Activated CD4-positive, alpha-beta T cell treated with anti-CD3 and anti-CD28 coated beads, Interleukin-2, amount 50 U/mL, for 24 hours (primary cell): Measurements from ENCODE around the gene PAXX.
A peak's percentile ranks its signal among the peaks of the same experiment; 100 is the strongest.

Source experiments
- DNase-seq, 2 donors: peaks; one replicate each; pipeline ENCODE4 v3.0.0-alpha.2; 2020; ENCODE audit warnings: low read depth in 1 of 2, low spot score in 1 of 2

Gene PAXX

GRCh38 chr9:136964833-136965422 lies 27.3 kb upstream of the PAXX start:
- no peak for DNase-seq

- no peak for DNase-seq
Measured at GRCh38 chr9:136965771-136966484, 26.3 kb upstream of the PAXX start.

GRCh38 chr9:136968333-136969127 lies 23.7 kb upstream of the PAXX start:
- DNase-seq = no peak

- no peak for DNase-seq
Measured at GRCh38 chr9:136969150-136969549, 23.1 kb upstream of the PAXX start.

GRCh38 chr9:136969774-136970173 lies 22.4 kb upstream of the PAXX start:
- no peak for DNase-seq

- DNase-seq = no peak
Measured at GRCh38 chr9:136970361-136970760, 21.9 kb upstream of the PAXX start.

- no peak for DNase-seq
Measured at GRCh38 chr9:136971746-136972145, 20.5 kb upstream of the PAXX start.

- DNase-seq = no peak
Measured at GRCh38 chr9:136972335-136972734, 19.9 kb upstream of the PAXX start.

GRCh38 chr9:136972743-136973142 lies 19.5 kb upstream of the PAXX start:
- DNase-seq = no peak

GRCh38 chr9:136973618-136974617 lies 18.3 kb upstream of the PAXX start:
- DNase-seq = no peak

GRCh38 chr9:136974817-136975535 lies 17.2 kb upstream of the PAXX start:
- no peak for DNase-seq

GRCh38 chr9:136975644-136976043 lies 16.6 kb upstream of the PAXX start:
- DNase-seq = no peak

- no peak for DNase-seq
Measured at GRCh38 chr9:136977223-136977622, 15.0 kb upstream of the PAXX start, which contains the start of gene PTGDS. Gene PTGDS (plus strand): TSS chr9:136977504. CDS start chr9:136977579, 75 bp downstream.

GRCh38 chr9:136977649-136978072 lies 14.6 kb upstream of the PAXX start:
- DNase-seq = no peak

GRCh38 chr9:136978073-136978864 lies 14.0 kb upstream of the PAXX start:
- peak; percentile 38 to 46 for DNase-seq

- DNase-seq = no peak
Measured at GRCh38 chr9:136978865-136979544, 13.2 kb upstream of the PAXX start.

- DNase-seq = no peak
Measured at GRCh38 chr9:136979769-136980587, 12.2 kb upstream of the PAXX start.
